Peyer's patch (tissue), 4 donors: Measurements from ENCODE around the gene RPS6KB1.

Source experiments
- POLR2A ChIP-seq, 2 donors: fragments of 450-650 bp; IDR thresholded peaks; one replicate each; pipeline ENCODE4 v1.5.1; 2017; ENCODE audit warnings: antibody characterized with exemption in 2 of 2, mild to moderate bottlenecking in 2 of 2, moderate library complexity in 2 of 2
- TF ChIP-seq, protein P1 (sequence below), 6 experiments: fragments of 450-650 bp in 4 of 6; fragments of 200-600 bp in 2 of 6; sonication (generic) in 1 of 6; IDR thresholded peaks; one replicate each; pipeline ENCODE4 v1.5.1; 2017 to 2019; ENCODE audit warnings: antibody characterized with exemption in 6 of 6, mild to moderate bottlenecking in 3 of 6, moderate library complexity in 1 of 6

DNA sequence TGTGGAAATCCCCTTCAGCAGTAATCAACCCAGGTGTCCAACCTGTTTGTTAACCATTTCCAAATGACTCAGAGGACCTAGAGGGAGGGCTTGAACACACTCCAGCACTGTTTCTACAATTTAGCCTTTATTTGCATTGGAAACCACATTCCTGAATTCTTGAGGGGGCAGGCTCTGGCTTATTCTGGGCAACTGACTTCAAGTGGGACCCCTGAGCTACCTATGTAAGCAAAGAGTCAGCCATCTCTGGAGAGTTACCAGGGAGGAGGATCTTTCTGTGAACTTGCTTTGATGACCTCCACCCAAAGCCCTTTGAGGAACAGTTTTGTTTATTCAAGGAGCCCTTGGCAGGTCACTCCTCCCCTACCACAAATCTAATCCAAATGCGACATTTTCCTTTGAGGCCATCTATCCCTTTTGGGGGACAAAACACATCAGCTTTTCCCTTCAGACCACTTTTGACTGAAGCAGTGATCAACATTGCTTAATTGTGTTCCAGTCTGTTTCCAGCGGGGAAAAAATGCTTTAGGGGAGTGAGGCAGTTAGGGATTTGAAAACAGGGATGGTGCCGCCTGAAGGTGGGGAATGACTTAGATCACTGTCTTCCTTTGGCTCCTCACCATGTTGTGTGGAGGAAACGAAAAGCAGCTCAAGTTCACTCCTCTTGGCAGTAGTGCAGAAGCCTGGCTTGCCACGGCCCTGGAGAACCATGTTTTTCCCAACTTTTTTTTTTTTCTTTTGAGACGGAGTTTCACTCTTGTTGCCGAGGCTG lies 46.3 kb upstream of the RPS6KB1 start:
- TF ChIP-seq, protein P1, sequence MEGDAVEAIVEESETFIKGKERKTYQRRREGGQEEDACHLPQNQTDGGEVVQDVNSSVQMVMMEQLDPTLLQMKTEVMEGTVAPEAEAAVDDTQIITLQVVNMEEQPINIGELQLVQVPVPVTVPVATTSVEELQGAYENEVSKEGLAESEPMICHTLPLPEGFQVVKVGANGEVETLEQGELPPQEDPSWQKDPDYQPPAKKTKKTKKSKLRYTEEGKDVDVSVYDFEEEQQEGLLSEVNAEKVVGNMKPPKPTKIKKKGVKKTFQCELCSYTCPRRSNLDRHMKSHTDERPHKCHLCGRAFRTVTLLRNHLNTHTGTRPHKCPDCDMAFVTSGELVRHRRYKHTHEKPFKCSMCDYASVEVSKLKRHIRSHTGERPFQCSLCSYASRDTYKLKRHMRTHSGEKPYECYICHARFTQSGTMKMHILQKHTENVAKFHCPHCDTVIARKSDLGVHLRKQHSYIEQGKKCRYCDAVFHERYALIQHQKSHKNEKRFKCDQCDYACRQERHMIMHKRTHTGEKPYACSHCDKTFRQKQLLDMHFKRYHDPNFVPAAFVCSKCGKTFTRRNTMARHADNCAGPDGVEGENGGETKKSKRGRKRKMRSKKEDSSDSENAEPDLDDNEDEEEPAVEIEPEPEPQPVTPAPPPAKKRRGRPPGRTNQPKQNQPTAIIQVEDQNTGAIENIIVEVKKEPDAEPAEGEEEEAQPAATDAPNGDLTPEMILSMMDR (IDR thresholded peaks at IDR 0.05): no peak
- peak in 1 of 2 donors; percentile 24 for TF ChIP-seq POLR2A (IDR thresholded peaks at IDR 0.05)
